Inflammatory macrophage (primary cell): ENCODE results near the gene TMEM220.
A peak's percentile ranks its signal among the peaks of the same experiment; 100 is the strongest.
"Not testable (repeated sequence)": the region's sequence is repeated elsewhere in the genome, so short reads cannot be mapped to it uniquely, and the experiment has no call there.

Experiments
- DNase-seq, 2 donors: peaks; one replicate each; pipeline ENCODE4 v3.0.0-alpha.2; 2020 to 2022

Gene TMEM220

GRCh38 chr17:10754861-10755591 is 25.2 kb upstream of the TMEM220 start:
- no peak for DNase-seq

DNA sequence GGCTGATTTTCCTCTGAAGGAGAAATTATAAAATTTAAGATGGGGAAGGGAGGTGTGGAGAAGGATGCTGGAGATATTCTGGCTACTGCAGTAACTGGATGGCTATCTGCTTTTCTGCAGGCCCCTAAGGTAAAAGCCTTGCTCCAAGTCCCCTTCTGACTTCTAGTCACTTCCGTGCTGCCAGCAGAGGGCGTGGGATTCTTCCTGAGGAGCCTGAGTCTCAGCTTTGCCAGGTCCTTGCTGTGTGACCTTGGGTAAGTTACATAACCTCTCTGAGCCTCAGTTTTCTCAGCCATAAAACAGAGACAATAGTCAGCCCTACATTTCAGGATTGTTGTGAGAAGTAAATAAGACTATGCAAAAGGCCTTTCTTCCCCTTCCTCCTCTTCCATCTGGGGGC is 24.3 kb upstream of the TMEM220 start:
- peak; percentile 21 to 31 for DNase-seq

DNA sequence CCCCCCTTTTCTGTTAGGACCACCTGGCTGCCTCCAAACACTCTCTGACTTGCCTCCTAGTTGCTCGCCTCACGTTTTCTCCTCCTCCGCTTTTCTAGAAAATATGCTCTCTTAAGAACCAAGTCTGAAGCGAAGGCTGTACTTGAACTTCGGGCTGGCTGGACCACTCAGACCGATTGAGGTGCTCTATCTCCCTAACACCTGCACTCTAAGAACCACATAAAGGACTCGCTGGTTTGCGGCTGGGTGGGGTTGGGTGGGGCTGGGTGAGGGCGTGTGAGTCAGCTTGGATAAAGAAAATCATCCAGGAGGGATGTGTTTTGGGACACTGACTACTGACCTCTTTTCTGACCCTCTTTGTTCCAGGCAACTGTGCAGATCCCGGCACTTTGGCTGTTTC is 22.9 kb upstream of the TMEM220 start:
- no peak for DNase-seq

DNA sequence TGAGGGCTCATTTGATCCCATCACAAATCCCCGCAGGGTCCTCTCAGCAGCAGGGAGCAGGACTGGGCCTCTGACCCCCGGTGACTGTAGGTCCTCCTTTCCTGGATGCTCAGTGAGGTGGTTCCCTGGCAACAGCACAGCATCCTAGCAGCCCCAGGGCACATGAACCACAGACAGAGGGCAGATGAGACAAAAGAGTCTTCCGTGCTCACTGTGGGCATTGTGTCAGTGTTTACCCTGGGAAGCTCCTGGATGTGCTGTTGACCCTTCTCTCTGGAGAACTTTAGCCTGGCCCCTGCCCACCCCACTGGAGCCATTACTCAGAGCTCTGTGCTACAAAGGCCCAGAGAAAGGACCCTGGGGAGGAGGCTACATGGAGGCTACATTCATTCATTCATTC is 21.7 kb upstream of the TMEM220 start:
- DNase-seq: no peak

GRCh38 chr17:10750210-10750609 is 20.4 kb upstream of the TMEM220 start:
- no peak for DNase-seq

GRCh38 chr17:10748531-10749181 is 18.8 kb upstream of the TMEM220 start:
- DNase-seq: no peak

- no peak for DNase-seq
Measured at GRCh38 chr17:10745231-10745630, 15.4 kb upstream of the TMEM220 start.

- no peak for DNase-seq
Measured at GRCh38 chr17:10744501-10745000, 14.7 kb upstream of the TMEM220 start.

DNA sequence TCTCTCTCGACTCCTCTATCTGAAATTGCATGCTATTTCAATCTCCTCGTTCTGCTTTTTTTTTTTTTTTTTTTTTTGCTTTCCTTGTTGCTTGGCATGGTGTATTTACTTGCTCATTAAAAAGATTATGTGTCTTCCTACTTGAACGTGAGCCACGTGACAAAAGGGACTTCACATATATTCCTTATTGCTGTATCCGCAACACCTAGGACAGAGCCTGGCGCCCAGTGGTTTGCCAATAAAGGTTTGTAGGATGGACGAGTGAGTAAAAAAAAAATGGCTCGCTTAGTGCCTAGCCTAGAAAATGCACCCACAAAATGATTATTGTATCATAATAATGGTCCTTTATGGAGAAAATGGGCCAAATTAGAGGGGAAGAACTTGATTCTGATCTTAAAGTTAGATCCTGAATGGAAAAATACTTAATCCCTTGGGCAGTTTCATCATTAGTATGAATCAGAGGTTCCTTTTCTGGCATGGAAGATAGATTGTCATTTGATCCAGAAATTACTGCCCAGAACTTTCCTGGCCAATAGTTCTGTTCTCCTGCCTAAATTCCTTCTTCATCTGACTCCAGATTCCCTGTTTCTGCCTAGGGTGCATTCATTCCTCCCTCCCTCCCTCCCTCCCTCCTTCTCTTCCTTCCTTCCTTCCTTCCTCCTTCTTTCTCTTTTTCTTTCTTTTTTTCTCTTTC is 13.6 kb upstream of the TMEM220 start:
- DNase-seq: no peak

DNA sequence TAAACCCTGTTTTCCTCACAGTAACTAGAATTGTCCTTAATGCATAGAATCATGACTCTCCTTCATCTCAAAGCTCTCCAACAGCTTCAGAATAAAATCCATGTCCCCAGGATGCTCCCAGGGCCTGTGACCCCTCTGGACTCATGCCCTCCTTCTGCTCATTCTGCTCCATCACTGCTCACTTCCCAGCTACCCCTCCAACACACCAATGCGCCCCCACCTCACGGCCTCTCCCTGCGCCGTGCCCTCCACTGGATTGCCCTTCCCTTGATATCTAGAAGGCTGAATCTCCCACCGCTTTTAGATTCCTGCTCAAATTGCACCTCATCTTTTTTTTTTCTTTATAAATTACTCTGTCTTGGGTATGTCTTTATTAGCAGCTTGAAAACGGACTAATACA is 12.6 kb upstream of the TMEM220 start:
- no peak for DNase-seq

DNA sequence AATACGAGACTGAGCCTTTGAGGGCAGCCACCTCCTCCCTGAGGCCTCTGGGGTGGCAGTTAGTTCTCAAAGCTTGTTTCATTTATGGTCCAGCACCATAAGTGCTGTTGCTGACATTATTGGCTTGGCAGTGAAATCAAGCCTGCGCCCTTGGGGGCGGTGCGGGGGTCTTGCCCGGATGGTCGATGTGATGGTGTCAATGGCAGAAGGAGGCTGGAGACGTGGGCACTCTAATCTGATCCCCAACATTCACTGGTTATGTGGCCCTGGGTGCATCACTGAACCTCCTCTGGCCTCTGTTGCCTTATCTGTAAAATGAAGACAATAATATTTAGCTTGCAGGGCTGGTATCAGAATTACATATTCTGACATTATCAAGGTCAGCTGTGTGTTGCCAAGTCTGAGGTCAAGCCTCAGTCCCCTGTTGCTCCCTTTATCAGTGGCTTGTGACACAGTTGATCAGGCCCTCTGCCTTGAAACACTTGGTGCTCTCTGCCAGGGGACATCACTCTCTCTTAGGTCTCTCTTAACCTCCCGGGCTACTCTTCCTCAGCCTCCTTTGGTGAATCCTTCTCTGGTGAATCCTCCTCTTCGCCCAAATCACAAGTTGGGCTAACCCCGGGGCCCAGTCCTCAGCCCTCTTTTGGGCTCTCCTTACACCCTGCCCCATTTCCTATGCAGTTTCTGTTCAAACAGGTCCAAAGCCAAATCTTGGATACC is 11.8 kb upstream of the TMEM220 start:
- no peak for DNase-seq

GRCh38 chr17:10739386-10739785 is 9.6 kb upstream of the TMEM220 start:
- no peak for DNase-seq

- no peak for DNase-seq
Measured at GRCh38 chr17:10738521-10739258, 8.9 kb upstream of the TMEM220 start.

- DNase-seq: no peak
Measured at GRCh38 chr17:10737736-10738135, 7.9 kb upstream of the TMEM220 start.

DNA sequence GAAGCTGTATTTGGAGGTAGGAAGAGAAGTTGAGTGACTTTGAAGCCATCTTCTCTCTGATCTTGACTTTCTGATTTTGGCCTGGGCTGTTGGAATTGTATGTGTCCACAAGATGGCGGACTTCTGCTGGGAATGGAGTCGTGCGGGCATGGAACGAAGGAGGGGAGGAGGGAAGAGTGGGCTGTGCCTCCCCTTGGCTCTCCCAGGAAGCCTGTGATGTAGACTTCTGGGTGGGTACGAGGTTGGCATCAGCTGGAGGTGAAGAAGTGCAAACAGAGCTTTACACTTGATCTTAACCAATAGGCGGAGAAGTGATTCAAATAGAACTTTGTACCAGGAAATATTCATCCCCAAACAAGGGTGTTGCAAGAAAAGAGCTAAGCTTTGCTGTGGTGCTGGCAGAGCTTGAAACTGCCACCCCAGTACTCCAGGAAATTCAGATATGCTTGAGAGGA is 7.4 kb upstream of the TMEM220 start:
- DNase-seq: peak; percentile 17 to 38

DNA sequence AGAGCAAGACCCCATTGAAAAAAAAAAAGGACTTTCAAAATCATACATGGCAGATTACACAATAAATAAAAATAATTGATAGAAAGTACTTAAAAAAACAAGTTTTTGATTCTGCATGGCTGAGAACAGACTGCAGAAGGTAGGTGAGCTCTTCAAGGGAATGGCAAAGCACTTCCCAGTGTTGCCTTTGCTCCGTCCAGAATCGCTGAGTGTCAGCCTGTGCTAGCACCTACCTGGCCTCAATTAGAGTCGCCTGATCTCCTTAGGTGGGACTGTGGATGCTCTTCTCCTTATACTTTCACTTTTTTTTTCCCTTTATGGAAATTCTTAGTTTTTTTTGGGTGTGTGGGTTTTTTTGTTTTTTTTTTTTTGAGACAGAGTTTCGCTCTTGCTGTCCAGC is 6.0 kb upstream of the TMEM220 start:
- no peak for DNase-seq

DNA sequence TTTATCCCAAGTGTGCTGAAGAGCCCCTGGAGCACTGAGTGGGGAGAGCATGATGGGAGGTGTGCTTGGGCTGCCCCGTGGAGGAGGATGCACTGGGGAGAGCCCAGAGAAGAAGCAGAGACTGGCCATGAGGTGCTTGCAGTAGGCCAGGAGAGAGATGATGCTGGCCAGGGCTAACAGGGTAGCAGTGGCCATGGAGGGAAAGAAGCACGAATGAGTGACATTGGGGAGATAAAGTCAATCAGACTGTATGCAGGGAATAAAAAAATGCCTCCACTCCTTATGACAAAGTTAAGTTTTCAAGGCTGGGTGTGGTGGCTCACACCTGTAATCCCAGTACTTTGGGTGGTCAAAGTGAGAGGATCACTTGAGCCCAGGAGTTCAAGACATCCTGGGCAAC is 5.4 kb upstream of the TMEM220 start:
- DNase-seq: no peak

DNA sequence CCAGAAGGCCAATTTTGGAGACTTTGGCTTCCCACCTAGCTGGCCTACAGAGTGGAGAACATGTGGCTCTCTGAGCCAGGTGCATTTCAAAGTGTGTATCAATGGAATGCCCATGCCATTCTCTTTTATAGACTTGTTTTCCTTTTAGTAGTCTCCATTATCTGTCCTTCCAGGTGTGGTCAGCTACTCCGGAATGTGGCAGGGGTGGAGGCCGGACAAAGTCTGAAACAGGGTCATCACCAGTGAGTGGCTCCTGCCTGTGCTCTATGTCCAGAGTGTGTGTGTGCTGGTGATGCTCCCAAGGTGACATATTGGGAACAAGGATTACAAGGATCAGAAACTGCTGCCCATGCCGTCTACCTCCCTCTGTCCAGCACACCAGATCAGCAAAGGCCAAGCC is 3.8 kb upstream of the TMEM220 start:
- no peak for DNase-seq

DNA sequence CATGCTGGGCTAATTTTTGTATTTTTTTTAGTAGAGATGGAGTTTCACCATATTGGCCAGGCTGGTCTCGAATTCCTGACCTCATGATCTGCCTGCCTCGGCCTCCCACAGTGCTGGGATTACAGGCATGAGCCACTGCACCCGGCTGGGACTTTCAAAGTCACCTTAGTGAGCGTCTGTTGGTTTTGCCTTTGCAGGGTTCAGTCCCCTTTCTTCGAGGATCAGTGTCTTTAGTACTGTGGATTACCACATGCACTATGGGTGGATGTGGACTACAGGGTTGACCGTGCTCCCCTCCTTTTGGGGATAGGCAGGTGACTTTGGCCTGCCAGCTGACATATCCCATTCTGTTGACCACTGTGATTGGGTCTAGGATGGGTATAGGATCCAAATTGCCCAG is 2.3 kb upstream of the TMEM220 start:
- not testable (repeated sequence) for DNase-seq

DNA sequence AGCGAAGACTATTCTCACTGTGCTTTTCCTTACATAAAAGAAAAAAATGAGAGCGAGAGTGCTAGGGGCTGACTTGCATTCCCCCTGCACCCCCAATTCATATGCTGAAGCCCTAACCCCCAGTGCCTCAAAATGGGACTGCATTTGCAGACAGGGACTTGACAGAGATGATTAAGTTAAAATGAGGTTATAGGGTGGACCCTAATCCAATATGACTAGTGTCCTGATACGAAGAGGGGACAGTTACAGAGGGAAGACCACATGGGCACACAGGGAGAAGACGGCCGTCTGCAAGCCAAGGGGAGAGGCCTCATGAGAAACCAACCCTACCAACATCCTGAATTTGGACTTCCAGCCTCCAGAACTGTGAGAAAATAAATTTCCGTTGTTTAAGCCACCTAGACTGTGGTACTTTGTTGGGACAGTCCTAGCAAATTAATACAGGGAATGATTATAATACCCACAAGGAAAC is 1.6 kb upstream of the TMEM220 start:
- no peak for DNase-seq

DNA sequence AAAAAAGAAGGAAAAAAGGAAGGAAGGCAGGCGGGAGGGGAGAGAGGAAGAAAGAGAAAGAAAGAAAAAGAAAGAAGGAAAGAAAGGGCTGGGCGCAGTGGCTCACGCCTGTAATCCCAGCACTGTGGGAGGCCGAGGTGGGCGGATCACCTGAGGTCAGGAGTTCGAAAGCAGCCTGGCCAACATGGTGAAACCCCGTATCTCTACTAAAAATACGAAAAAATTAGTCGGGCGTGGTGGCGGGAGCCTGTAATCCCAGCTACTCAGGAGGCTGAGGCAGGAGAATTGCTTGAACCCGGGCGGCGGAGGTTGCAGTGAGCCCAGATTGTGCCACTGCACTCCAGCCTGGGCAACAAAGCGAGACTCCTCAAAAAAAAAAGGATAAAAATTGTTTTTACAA is 424 bp upstream of the TMEM220 start:
- not testable (repeated sequence) for DNase-seq

- DNase-seq: no peak
Measured at GRCh38 chr17:10728331-10728892, 1.4 kb downstream of the TMEM220 start.
